H1 (cell line): ENCODE measurements around the gene SEPTIN5. TPM values are rescaled to one million over a fixed set of nuclear protein-coding genes. Genes with fewer than 3 reads are reported as not detected.
A peak's percentile ranks its signal among the peaks of the same experiment; 100 is the strongest.

Experiments used
- CBX5 ChIP-seq: fragments of 300-800, 300-1000 bp; sonication (generic); IDR thresholded peaks from 2 replicates; pipeline ENCODE4 v1.7.1; 2016; ENCODE audit warnings: antibody characterized with exemption, low read length, low read depth
- CEBPB ChIP-seq: IDR thresholded peaks from 2 replicates; pipeline ENCODE4 v1.6.1; 2012; ENCODE audit warnings: low read depth, low read length
- RAD21 ChIP-seq, 2 experiments: IDR thresholded peaks in 1 of 2; conservative IDR thresholded peaks in 1 of 2; 2 replicates each; pipeline ENCODE4 v1.6.1; 2011; ENCODE audit warnings: low read depth in 2 of 2, low read length in 2 of 2, improper control_type of control experiment in 1 of 2, inconsistent platforms in 1 of 2, mild to moderate bottlenecking in 1 of 2, moderate library complexity in 1 of 2
- polyA plus RNA-seq, 7 experiments: library from polyadenylated mRNA; depleted of rRNA in 3 of 7; stranded (reverse) in 5 of 7; unstranded in 2 of 7; fragments of >200 nt in 5 of 7; fragments of 200-250 nt in 2 of 7; gene quantifications; 1 replicate in 5 of 7; 2 replicates in 1 of 7; 4 replicates in 1 of 7; pipeline versions ENCODE4 v1.2.1 to v1.2.3, GENCODE V29; 2011 to 2013; ENCODE audit warnings: missing spikeins in 2 of 7, mixed read lengths in 2 of 7
- total RNA-seq: library from RNA; stranded (reverse); fragmentation: NEBNext Ultra II Directional; extraction: Animal tissue kit (Norgen Biotek cat#: 25700); gene quantifications from 2 replicates; pipeline ENCODE4 v1.2.1, GENCODE V29; 2021

The SEPTIN5 gene
- total and polyA plus RNA-seq, 2 of the 8 experiments (the other 6 are each of a cell fraction or from before 2014, with no cell fraction given), result 6.0 to 8.6 TPM

GRCh38 chr22:19753090-19753842, 39.0 kb downstream of the SEPTIN5 start (continued):
- TF ChIP-seq CBX5 (no peak), RAD21 (IDR thresholded peaks at IDR 0.05 in 1 of 2, conservative IDR thresholded peaks at IDR 0.05 in 1 of 2; ENCODE audit: low read depth in 2 of 2, low read length in 2 of 2) (peak; percentile 34 to 38; a peak in 3 of 4 replicates), CEBPB (no peak)
